Measurements from ENCODE around the gene SLC1A5. TPM values are rescaled to one million over a fixed set of nuclear protein-coding genes. Genes with fewer than 3 reads are reported as not detected.

Gene SLC1A5
- total and polyA plus RNA-seq, 2 experiments from 2014 or later, result 103 to 272 TPM

DNA sequence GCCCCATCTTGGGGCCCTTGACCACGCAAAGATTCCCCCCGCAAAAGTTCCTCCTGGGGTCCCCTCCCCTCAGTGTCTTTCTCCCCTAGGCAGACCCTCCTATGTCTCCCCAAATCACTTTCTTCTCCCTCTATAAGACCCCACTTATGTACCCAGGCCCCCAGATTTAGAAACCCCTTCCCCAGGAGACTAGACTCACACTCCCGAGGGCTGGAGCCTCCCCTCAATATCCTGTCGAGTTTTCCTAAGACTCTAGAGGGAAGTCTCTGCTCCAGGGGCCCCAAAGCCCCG is 1.4 kb downstream of the SLC1A5 start:
- Histone ChIP-seq H3K36me3 (ENCODE audit: insufficient read depth) (peaks cover 28% of the 10 kb centered on the region), H2AFZ (no peak overlapping the region), H4K20me1 (replicated peaks; ENCODE audit: insufficient read depth) (peaks cover 33% of the 10 kb centered on the region), H3K4me3 (peak overlapping the region; percentile 98), H3K27me3 (ENCODE audit: insufficient read depth) (peaks cover 6% of the 10 kb centered on the region), H3K4me1 (ENCODE audit: insufficient read depth) (peaks cover 28% of the 10 kb centered on the region), H3F3A (replicated peaks; ENCODE audit: low read depth) (peaks cover 31% of the 10 kb centered on the region), H3K79me2 (replicated peaks; ENCODE audit: insufficient read depth) (peaks cover 61% of the 10 kb centered on the region), H3K27ac (ENCODE audit: low read depth) (peak overlapping the region; percentile 94), H3K4me2 (peak overlapping the region; percentile 99), H3K9me2 (ENCODE audit: insufficient read depth) (no peaks in the 10 kb centered on the region)
- no peak for DNase-seq (ENCODE audit: low spot score)
- Mint-ChIP-seq H3K4me3 (peak overlapping the region; percentile 97), H3K9me3 (peaks cover 5% of the 10 kb centered on the region; the same call in 1 of the 3 replicates), H3K27ac (peak overlapping the region; percentile 100), H3K36me3 (ENCODE audit: low read depth) (peaks cover 57% of the 10 kb centered on the region), H3K4me1 (peaks cover 39% of the 10 kb centered on the region), H3K27me3 (ENCODE audit: insufficient read depth, low read depth, poor library complexity) (peaks cover 40% of the 10 kb centered on the region)
- TF ChIP-seq, protein P1, sequence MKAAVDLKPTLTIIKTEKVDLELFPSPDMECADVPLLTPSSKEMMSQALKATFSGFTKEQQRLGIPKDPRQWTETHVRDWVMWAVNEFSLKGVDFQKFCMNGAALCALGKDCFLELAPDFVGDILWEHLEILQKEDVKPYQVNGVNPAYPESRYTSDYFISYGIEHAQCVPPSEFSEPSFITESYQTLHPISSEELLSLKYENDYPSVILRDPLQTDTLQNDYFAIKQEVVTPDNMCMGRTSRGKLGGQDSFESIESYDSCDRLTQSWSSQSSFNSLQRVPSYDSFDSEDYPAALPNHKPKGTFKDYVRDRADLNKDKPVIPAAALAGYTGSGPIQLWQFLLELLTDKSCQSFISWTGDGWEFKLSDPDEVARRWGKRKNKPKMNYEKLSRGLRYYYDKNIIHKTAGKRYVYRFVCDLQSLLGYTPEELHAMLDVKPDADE (IDR thresholded peaks at IDR 0.05), result no peak
- TF ChIP-seq EZH2 (IDR thresholded peaks at IDR 0.05; ENCODE audit: low read depth, unreplicated experiment), result no peak
- no peak for TF ChIP-seq CREB1 (CRISPR knock-in tag; IDR thresholded peaks at IDR 0.05; ENCODE audit: low read depth)
- TF ChIP-seq, protein P2, sequence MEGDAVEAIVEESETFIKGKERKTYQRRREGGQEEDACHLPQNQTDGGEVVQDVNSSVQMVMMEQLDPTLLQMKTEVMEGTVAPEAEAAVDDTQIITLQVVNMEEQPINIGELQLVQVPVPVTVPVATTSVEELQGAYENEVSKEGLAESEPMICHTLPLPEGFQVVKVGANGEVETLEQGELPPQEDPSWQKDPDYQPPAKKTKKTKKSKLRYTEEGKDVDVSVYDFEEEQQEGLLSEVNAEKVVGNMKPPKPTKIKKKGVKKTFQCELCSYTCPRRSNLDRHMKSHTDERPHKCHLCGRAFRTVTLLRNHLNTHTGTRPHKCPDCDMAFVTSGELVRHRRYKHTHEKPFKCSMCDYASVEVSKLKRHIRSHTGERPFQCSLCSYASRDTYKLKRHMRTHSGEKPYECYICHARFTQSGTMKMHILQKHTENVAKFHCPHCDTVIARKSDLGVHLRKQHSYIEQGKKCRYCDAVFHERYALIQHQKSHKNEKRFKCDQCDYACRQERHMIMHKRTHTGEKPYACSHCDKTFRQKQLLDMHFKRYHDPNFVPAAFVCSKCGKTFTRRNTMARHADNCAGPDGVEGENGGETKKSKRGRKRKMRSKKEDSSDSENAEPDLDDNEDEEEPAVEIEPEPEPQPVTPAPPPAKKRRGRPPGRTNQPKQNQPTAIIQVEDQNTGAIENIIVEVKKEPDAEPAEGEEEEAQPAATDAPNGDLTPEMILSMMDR (conservative IDR thresholded peaks at IDR 0.05; ENCODE audit: low read depth in 2 of 2), result no peak
- TF ChIP-seq JUNB (IDR thresholded peaks at IDR 0.05; ENCODE audit: unreplicated experiment), result no peak
- TF ChIP-seq, protein P3, sequence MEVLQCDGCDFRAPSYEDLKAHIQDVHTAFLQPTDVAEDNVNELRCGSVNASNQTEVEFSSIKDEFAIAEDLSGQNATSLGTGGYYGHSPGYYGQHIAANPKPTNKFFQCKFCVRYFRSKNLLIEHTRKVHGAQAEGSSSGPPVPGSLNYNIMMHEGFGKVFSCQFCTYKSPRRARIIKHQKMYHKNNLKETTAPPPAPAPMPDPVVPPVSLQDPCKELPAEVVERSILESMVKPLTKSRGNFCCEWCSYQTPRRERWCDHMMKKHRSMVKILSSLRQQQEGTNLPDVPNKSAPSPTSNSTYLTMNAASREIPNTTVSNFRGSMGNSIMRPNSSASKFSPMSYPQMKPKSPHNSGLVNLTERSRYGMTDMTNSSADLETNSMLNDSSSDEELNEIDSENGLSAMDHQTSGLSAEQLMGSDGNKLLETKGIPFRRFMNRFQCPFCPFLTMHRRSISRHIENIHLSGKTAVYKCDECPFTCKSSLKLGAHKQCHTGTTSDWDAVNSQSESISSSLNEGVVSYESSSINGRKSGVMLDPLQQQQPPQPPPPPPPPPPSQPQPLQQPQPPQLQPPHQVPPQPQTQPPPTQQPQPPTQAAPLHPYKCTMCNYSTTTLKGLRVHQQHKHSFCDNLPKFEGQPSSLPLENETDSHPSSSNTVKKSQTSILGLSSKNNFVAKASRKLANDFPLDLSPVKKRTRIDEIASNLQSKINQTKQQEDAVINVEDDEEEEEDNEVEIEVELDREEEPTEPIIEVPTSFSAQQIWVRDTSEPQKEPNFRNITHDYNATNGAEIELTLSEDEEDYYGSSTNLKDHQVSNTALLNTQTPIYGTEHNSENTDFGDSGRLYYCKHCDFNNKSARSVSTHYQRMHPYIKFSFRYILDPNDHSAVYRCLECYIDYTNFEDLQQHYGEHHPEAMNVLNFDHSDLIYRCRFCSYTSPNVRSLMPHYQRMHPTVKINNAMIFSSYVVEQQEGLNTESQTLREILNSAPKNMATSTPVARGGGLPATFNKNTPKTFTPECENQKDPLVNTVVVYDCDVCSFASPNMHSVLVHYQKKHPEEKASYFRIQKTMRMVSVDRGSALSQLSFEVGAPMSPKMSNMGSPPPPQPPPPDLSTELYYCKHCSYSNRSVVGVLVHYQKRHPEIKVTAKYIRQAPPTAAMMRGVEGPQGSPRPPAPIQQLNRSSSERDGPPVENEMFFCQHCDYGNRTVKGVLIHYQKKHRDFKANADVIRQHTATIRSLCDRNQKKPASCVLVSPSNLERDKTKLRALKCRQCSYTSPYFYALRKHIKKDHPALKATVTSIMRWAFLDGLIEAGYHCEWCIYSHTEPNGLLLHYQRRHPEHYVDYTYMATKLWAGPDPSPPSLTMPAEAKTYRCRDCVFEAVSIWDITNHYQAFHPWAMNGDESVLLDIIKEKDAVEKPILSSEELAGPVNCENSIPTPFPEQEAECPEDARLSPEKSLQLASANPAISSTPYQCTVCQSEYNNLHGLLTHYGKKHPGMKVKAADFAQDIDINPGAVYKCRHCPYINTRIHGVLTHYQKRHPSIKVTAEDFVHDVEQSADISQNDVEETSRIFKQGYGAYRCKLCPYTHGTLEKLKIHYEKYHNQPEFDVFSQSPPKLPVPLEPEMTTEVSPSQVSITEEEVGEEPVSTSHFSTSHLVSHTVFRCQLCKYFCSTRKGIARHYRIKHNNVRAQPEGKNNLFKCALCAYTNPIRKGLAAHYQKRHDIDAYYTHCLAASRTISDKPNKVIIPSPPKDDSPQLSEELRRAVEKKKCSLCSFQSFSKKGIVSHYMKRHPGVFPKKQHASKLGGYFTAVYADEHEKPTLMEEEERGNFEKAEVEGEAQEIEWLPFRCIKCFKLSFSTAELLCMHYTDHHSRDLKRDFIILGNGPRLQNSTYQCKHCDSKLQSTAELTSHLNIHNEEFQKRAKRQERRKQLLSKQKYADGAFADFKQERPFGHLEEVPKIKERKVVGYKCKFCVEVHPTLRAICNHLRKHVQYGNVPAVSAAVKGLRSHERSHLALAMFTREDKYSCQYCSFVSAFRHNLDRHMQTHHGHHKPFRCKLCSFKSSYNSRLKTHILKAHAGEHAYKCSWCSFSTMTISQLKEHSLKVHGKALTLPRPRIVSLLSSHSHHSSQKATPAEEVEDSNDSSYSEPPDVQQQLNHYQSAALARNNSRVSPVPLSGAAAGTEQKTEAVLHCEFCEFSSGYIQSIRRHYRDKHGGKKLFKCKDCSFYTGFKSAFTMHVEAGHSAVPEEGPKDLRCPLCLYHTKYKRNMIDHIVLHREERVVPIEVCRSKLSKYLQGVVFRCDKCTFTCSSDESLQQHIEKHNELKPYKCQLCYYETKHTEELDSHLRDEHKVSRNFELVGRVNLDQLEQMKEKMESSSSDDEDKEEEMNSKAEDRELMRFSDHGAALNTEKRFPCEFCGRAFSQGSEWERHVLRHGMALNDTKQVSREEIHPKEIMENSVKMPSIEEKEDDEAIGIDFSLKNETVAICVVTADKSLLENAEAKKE (CRISPR knock-in tag; IDR thresholded peaks at IDR 0.05), result no peak
- TF ChIP-seq STAT1 (IDR thresholded peaks at IDR 0.05; ENCODE audit: unreplicated experiment), result no peak
- TF ChIP-seq ZNF331 (CRISPR knock-in tag; IDR thresholded peaks at IDR 0.05; ENCODE audit: low read depth), result no peak
- no peak for TF ChIP-seq POLR2AphosphoS5 (IDR thresholded peaks at IDR 0.05; ENCODE audit: low read depth)
- TF ChIP-seq EZH2phosphoT487 (IDR thresholded peaks at IDR 0.05; ENCODE audit: unreplicated experiment), result no peak
- TF ChIP-seq ZNF114 (CRISPR knock-in tag; IDR thresholded peaks at IDR 0.05), result no peak
- TF ChIP-seq NANOG (IDR thresholded peaks at IDR 0.05; ENCODE audit: borderline replicate concordance), result no peak
- TF ChIP-seq, protein P4, sequence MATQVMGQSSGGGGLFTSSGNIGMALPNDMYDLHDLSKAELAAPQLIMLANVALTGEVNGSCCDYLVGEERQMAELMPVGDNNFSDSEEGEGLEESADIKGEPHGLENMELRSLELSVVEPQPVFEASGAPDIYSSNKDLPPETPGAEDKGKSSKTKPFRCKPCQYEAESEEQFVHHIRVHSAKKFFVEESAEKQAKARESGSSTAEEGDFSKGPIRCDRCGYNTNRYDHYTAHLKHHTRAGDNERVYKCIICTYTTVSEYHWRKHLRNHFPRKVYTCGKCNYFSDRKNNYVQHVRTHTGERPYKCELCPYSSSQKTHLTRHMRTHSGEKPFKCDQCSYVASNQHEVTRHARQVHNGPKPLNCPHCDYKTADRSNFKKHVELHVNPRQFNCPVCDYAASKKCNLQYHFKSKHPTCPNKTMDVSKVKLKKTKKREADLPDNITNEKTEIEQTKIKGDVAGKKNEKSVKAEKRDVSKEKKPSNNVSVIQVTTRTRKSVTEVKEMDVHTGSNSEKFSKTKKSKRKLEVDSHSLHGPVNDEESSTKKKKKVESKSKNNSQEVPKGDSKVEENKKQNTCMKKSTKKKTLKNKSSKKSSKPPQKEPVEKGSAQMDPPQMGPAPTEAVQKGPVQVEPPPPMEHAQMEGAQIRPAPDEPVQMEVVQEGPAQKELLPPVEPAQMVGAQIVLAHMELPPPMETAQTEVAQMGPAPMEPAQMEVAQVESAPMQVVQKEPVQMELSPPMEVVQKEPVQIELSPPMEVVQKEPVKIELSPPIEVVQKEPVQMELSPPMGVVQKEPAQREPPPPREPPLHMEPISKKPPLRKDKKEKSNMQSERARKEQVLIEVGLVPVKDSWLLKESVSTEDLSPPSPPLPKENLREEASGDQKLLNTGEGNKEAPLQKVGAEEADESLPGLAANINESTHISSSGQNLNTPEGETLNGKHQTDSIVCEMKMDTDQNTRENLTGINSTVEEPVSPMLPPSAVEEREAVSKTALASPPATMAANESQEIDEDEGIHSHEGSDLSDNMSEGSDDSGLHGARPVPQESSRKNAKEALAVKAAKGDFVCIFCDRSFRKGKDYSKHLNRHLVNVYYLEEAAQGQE (IDR thresholded peaks at IDR 0.05; ENCODE audit: unreplicated experiment), result no peak
- ATAC-seq, result no peak
